GM15510 (cell line): ENCODE results near the gene EWSR1.

ENCODE experiments used
- POLR2A ChIP-seq: IDR thresholded peaks from 3 replicates; pipeline ENCODE4 v1.6.1; 2011; ENCODE audit warnings: borderline replicate concordance; ENCODE audit not compliant: insufficient read length; ENCODE audit errors: extremely low read depth

EWSR1 gene

GRCh38 chr22:29329581-29329980 lies 61.5 kb downstream of the EWSR1 start:
- no peak for TF ChIP-seq POLR2A

- TF ChIP-seq POLR2A = no peak
These were observed 62.2 kb downstream of the EWSR1 start for GRCh38 chr22:29330291-29330690.

- no peak for TF ChIP-seq POLR2A
These were observed 62.7 kb downstream of the EWSR1 start for GRCh38 chr22:29330753-29331152.

GRCh38 chr22:29331213-29331612 lies 63.1 kb downstream of the EWSR1 start:
- no peak for TF ChIP-seq POLR2A

GRCh38 chr22:29331658-29332300 lies 63.7 kb downstream of the EWSR1 start:
- no peak for TF ChIP-seq POLR2A

- no peak for TF ChIP-seq POLR2A
These were observed 64.9 kb downstream of the EWSR1 start for GRCh38 chr22:29332886-29333496.

- TF ChIP-seq POLR2A = no peak
These were observed 66.1 kb downstream of the EWSR1 start for GRCh38 chr22:29334148-29334547.

- TF ChIP-seq POLR2A = no peak
These were observed 66.8 kb downstream of the EWSR1 start for GRCh38 chr22:29334696-29335344.

GRCh38 chr22:29335656-29336055 lies 67.6 kb downstream of the EWSR1 start:
- TF ChIP-seq POLR2A = no peak

- TF ChIP-seq POLR2A = no peak
These were observed 68.9 kb downstream of the EWSR1 start for GRCh38 chr22:29336751-29337490.

GRCh38 chr22:29337631-29338284 lies 69.7 kb downstream of the EWSR1 start:
- no peak for TF ChIP-seq POLR2A

GRCh38 chr22:29338398-29338797 lies 70.3 kb downstream of the EWSR1 start:
- no peak for TF ChIP-seq POLR2A

- TF ChIP-seq POLR2A = no peak
These were observed 71.5 kb downstream of the EWSR1 start for GRCh38 chr22:29339381-29340235.

GRCh38 chr22:29340566-29340965 lies 72.5 kb downstream of the EWSR1 start:
- no peak for TF ChIP-seq POLR2A

- TF ChIP-seq POLR2A = no peak
These were observed 73.2 kb downstream of the EWSR1 start for GRCh38 chr22:29341056-29341848.
